Tibial artery (tissue), 4 donors: Measurements from ENCODE around the gene SLC27A4.

Source experiments
- DNase-seq, 2 donors: peaks; one replicate each; pipeline ENCODE4 v3.0.0-alpha.2; 2019
- H3K27ac ChIP-seq, 2 donors: fragments of 200-600 bp; sonication (generic) in 1 of 2; 1 replicate in 1 of 2; 2 replicates in 1 of 2; pipeline ENCODE4 v1.5.1; 2018 to 2019; ENCODE audit warnings: mild to moderate bottlenecking in 1 of 2
- H3K27me3 ChIP-seq, 2 donors: fragments of 200-600 bp; sonication (generic) in 1 of 2; one replicate each; pipeline versions ENCODE4 v1.5.1 to v1.6.0; 2016 to 2019
- H3K36me3 ChIP-seq, 3 donors: fragments of 200-600 bp; sonication (generic) in 2 of 3; one replicate each; pipeline ENCODE4 v1.5.1; 2016 to 2019; ENCODE audit warnings: mild to moderate bottlenecking in 2 of 3
- H3K4me1 ChIP-seq, 4 donors: fragments of 200-600 bp; sonication (generic) in 2 of 4; 1 replicate in 3 of 4; 2 replicates in 1 of 4; pipeline ENCODE4 v1.5.1; 2016 to 2019
- H3K4me3 ChIP-seq, 2 donors: fragments of 200-600 bp; sonication (generic) in 1 of 2; 1 replicate in 1 of 2; 2 replicates in 1 of 2; pipeline ENCODE4 v1.5.1; 2018 to 2019; ENCODE audit warnings: mild to moderate bottlenecking in 2 of 2
- H3K9me3 ChIP-seq, 3 donors: fragments of 200-600 bp; sonication (generic) in 1 of 3; one replicate each; pipeline ENCODE4 v1.5.1; 2016 to 2019
- intact Hi-C: fragments of 100-400 bp; cut with DNase I; formaldehyde crosslinking; loops from one replicate; pipeline ENCODE4 v1.15.0; 2023; ENCODE audit warnings: low total_unique reads
- TF ChIP-seq, protein P1 (sequence below), 2 experiments: fragments of 200-600 bp in 1 of 2; fragments of 450-650 bp in 1 of 2; IDR thresholded peaks; one replicate each; pipeline ENCODE4 v1.5.1; 2017 to 2019; ENCODE audit warnings: antibody characterized with exemption in 2 of 2, mild to moderate bottlenecking in 1 of 2, moderate library complexity in 1 of 2

Gene SLC27A4

DNA sequence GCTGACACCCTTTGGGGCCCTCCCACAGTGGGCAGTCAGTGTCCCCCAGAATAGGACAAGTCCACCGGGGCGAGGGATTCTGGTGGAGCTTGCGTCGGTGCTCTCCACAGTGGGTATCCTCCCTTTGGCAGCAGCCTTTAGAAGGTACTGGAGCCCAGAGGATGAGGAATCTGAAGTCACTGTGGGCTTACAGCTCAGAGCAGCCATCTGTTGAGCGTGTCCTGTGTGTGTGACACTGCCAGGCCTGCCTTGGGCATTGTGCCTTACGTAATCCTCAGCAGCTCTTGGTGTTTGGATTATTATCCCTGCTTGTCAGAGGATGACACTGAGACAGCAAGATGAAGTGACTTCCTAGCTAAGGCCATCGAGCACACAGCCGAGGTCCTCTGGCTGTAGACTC, 43.5 kb downstream of the SLC27A4 start:
- Histone ChIP-seq H3K36me3 (peaks cover 33 to 98% (median 58%) of the 10 kb centered on the region in 3 donors), H3K4me1 (no peaks in the 10 kb centered on the region), H3K9me3 (no peaks in the 10 kb centered on the region), H3K27ac (no peak overlapping the region), H3K27me3 (no peaks in the 10 kb centered on the region), H3K4me3 (no peak overlapping the region)
- TF ChIP-seq, protein P1, sequence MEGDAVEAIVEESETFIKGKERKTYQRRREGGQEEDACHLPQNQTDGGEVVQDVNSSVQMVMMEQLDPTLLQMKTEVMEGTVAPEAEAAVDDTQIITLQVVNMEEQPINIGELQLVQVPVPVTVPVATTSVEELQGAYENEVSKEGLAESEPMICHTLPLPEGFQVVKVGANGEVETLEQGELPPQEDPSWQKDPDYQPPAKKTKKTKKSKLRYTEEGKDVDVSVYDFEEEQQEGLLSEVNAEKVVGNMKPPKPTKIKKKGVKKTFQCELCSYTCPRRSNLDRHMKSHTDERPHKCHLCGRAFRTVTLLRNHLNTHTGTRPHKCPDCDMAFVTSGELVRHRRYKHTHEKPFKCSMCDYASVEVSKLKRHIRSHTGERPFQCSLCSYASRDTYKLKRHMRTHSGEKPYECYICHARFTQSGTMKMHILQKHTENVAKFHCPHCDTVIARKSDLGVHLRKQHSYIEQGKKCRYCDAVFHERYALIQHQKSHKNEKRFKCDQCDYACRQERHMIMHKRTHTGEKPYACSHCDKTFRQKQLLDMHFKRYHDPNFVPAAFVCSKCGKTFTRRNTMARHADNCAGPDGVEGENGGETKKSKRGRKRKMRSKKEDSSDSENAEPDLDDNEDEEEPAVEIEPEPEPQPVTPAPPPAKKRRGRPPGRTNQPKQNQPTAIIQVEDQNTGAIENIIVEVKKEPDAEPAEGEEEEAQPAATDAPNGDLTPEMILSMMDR (IDR thresholded peaks at IDR 0.05) = no peak
- intact Hi-C loops = no loop called here
- no peak for DNase-seq

DNA sequence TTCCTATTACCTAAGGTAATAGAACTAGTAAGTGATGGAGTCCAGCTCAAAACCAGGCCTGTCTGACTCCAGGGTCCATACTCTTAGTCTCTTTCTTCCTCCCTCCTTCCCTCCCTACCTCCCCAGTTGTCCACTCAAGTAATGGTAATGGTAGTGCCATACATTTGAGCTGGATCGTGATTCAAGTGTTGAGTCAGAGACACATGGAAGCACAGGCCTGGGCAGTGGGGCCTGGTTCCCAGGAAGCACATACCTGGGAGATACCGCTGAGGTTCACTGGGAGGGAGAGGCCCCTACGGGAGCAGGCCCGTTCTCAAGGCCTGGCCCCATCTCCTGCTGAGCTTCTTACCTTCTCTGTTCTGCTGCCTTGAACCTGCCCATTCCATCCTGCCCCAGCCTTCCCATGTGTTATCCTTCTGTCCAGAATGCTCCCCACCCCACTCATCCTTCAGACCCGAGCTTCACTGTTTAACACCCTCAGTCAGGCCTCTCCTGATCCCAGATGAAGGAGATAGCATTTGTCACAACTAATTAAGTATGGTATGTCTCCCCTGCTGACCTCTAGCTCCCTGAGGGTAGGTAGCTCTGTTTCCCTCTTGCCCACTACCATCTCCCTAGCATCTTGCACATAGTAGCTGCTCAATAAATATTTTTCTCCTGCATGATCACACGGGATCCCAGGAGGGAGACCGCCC, 44.6 kb downstream of the SLC27A4 start:
- Histone ChIP-seq H3K4me1 (no peaks in the 10 kb centered on the region), H3K9me3 (no peaks in the 10 kb centered on the region), H3K27ac (no peak overlapping the region), H3K36me3 (peaks cover 35 to 98% (median 70%) of the 10 kb centered on the region in 3 donors), H3K27me3 (no peaks in the 10 kb centered on the region), H3K4me3 (no peak overlapping the region)
- intact Hi-C loops = no loop called here
- TF ChIP-seq, protein P1 (IDR thresholded peaks at IDR 0.05) = no peak
- DNase-seq = no peak

DNA sequence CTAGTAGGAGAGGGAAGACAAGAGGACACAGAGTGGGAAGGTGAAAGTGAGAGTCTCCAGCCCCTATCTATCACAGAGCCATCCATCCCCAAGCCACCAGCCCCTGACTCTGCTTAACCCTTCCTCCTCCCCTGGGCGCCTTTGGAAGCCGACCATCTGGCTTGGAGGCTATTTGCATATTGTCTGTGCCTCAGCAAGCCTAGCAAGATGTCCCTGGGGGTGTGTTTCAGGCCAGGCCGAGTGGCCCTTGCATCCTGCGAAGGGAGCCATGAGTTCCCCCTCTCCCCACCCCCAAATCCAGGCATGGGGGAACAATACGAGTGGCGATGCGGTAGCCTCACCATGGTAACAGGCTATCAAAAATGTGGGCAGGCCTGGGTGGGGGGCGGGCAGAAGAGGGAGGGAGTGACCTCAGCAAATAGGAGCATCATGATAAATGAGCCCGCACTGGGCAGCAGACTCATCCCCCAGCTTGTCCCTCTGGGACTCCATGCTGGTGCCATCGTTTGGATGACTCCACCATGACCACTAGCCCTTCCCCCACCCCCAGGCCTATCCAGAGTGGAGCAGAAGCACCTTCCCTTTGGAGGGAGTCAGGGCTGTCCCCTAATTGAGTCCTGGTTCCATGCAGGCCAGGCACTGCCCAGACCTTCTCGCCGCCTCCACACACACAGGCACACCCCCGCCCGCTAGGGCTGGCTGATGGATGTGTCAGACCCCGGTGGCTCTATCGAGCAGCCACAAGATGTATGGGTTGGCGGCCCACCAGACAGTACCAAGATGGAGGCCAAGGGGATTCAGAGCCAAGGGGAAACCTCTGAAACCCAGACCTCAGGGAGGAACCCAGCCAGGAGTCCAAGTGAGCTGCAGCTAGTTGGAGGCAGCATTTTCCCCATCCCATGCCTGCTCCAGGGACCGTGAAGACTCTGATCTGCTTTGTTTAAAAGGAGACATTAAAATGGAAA, 45.5 kb downstream of the SLC27A4 start:
- no peaks in the 10 kb centered on the region for H3K4me1 ChIP-seq
- H3K9me3 ChIP-seq = no peaks in the 10 kb centered on the region
- H3K27ac ChIP-seq = no peak overlapping the region
- H3K4me3 ChIP-seq = no peak overlapping the region
- DNase-seq = no peak
- H3K36me3 ChIP-seq = peaks cover 33 to 100% (median 78%) of the 10 kb centered on the region in 3 donors
- TF ChIP-seq, protein P1 (IDR thresholded peaks at IDR 0.05) = no peak
- no peaks in the 10 kb centered on the region for H3K27me3 ChIP-seq
- intact Hi-C loops = no loop called here

DNA sequence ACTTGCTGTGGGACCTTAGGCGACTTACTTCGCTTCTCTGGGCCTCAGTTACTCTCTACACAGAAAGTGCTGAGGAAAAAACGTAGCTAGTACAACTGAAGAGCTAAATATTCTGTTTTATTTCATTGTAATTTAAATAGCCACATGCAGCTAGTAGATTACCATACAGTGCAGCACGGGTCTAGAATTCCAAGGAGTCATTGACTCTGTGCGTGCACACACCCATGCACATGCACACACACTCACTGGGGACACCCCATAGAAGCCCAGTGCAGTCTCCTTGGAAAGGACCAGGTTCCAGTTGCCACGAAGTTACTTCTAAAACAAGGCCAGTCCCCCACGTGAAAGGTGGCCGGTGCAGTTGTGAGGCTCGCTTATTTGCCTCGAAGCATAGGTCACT, 47.8 kb downstream of the SLC27A4 start:
- intact Hi-C loops = no loop called here
- Histone ChIP-seq H3K27ac (no peak overlapping the region), H3K4me3 (no peak overlapping the region), H3K36me3 (peaks cover 42 to 100% (median 84%) of the 10 kb centered on the region in 3 donors), H3K4me1 (no peaks in the 10 kb centered on the region), H3K27me3 (no peaks in the 10 kb centered on the region), H3K9me3 (no peaks in the 10 kb centered on the region)
- TF ChIP-seq, protein P1 (IDR thresholded peaks at IDR 0.05) = no peak
- DNase-seq = no peak

DNA sequence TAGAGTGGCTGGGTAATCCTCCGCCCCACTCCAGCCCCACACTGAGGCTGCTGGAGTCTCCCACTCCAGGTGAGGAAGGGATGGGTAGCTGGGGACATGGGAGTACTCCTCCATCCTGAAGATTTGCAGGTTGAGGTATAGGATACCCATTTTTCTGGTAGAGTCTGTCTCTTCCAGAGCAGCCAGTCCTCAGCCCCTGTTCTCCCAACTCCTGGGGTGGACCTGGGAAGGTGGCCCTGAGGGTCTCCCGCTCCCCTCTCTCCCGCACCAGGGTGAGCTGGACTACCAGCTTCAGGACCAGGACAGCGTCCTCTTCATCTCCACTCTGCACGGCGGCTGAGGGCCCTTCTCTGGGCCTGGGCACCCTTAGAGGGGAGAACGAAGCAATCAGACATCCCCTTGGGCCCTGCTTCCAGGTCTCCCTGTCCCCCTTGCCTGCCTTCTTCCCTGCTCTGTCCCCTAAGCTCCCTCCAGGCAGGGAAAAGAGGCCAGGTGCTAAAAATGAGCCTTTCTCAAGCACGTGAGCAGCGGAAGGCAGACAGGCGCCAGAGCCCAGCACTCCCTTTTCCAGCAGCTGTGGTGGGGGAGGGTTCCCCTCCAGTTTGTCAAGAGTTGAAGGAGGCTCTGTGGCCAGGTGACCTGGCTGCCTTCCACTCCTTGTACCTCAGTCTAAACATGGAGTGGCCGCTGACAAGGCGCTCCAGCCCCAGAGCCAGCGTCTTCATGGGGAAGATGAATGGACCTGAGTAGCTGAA, 49.2 kb downstream of the SLC27A4 start:
- Histone ChIP-seq H3K27ac (no peak overlapping the region), H3K4me3 (no peak overlapping the region), H3K4me1 (no peaks in the 10 kb centered on the region), H3K36me3 (peaks cover 38 to 91% (median 72%) of the 10 kb centered on the region in 3 donors), H3K27me3 (no peaks in the 10 kb centered on the region), H3K9me3 (no peaks in the 10 kb centered on the region)
- DNase-seq = no peak
- intact Hi-C loops = no loop called here
- TF ChIP-seq, protein P1 (IDR thresholded peaks at IDR 0.05) = no peak
